Stomach smooth muscle (tissue), 2 donors: ENCODE measurements around the gene CLCN4.
A peak's percentile ranks its signal among the peaks of the same experiment; 100 is the strongest.

ENCODE experiments used
- H3K27ac ChIP-seq: one replicate; pipeline ENCODE4 v1.7.0; 2013; ENCODE audit warnings: mild to moderate bottlenecking, low read length, inconsistent platforms
- H3K27me3 ChIP-seq, 2 donors: one replicate each; pipeline ENCODE4 v1.7.0; 2013; ENCODE audit warnings: low read length in 2 of 2; ENCODE audit not compliant: insufficient read depth in 2 of 2, control insufficient read depth in 1 of 2
- H3K36me3 ChIP-seq, 2 donors: one replicate each; pipeline ENCODE4 v1.7.0; 2013; ENCODE audit warnings: low read length in 2 of 2; ENCODE audit not compliant: control insufficient read depth in 2 of 2, insufficient read depth in 2 of 2
- H3K4me1 ChIP-seq: one replicate; pipeline ENCODE4 v1.7.0; 2013; ENCODE audit warnings: low read length; ENCODE audit not compliant: control insufficient read depth, insufficient read depth
- H3K4me3 ChIP-seq, 2 donors: one replicate each; pipeline ENCODE4 v1.7.0; 2013; ENCODE audit warnings: low read length in 2 of 2
- H3K9ac ChIP-seq, 2 donors: one replicate each; pipeline ENCODE4 v1.7.0; 2013; ENCODE audit warnings: low read length in 2 of 2, mild to moderate bottlenecking in 1 of 2
- H3K9me3 ChIP-seq, 2 donors: one replicate each; pipeline ENCODE4 v1.7.0; 2013; ENCODE audit warnings: low read length in 2 of 2; ENCODE audit not compliant: control insufficient read depth in 2 of 2
- donor health status: healthy.
- donor health status: Pancreatic carcinoma.

Gene CLCN4

DNA sequence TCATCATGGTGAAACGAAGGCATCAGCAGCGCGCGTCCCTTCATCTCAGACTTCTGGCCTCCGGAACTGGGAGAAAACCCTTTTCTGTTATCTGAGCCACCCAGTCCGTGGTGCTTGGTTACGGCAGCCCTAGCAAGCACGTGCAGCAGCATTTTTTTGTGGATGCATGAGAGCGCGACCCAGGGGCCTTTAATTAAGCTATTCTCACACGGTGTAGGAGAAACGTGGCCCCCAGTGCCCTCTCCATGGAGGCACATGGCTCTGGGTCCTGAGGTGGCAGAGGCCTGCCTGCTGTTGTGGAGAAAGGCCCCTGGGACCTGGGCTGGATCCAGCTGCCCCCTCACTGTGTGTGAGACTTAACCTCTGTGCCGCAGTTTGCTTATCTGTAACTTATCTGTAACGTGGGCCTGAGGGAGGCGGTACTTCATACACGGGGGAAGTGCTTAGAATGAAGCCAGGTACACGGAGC is 9.5 kb downstream of the CLCN4 start:
- no peaks in the 10 kb centered on the region for H3K36me3 ChIP-seq
- no peaks in the 10 kb centered on the region for H3K4me1 ChIP-seq
- H3K4me3 ChIP-seq: no peak overlapping the region
- H3K9me3 ChIP-seq: no peaks in the 10 kb centered on the region
- H3K27me3 ChIP-seq: peaks cover 0 to 10% of the 10 kb centered on the region in 2 donors
- no peak overlapping the region for H3K27ac ChIP-seq
- no peak overlapping the region for H3K9ac ChIP-seq

DNA sequence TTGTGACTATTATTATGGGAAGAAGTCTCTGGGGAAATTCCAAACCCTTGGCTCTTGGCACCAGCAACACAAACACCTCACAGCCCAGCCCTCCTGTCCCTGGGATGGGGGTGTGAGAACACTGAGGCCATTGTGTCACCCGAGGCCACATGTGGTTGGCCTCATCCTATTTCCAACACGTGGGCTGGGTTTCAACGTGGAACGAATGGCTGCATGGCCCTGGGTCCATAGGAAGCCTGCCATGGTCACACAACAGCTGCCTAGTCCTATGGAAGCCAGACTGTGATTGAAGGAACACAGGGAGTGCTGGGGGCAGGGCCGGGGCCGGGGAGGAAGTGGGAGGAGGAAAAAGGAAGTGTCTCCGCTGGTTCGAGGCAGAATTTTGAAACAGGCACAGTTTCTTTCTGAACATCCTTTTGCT is 10.0 kb downstream of the CLCN4 start:
- H3K36me3 ChIP-seq: no peaks in the 10 kb centered on the region
- H3K9me3 ChIP-seq: no peaks in the 10 kb centered on the region
- H3K9ac ChIP-seq: no peak overlapping the region
- no peaks in the 10 kb centered on the region for H3K4me1 ChIP-seq
- H3K27ac ChIP-seq: no peak overlapping the region
- peaks cover 0 to 10% of the 10 kb centered on the region in 2 donors for H3K27me3 ChIP-seq
- no peak overlapping the region for H3K4me3 ChIP-seq

- H3K9me3 ChIP-seq: no peaks in the 10 kb centered on the region
- H3K4me1 ChIP-seq: no peaks in the 10 kb centered on the region
- no peaks in the 10 kb centered on the region for H3K36me3 ChIP-seq
- no peak overlapping the region for H3K27ac ChIP-seq
- H3K9ac ChIP-seq: no peak overlapping the region
- peaks cover 0 to 12% of the 10 kb centered on the region in 2 donors for H3K27me3 ChIP-seq
- H3K4me3 ChIP-seq: no peak overlapping the region
Measured at GRCh38 chrX:10167573-10167972, 10.8 kb downstream of the CLCN4 start.

- Histone ChIP-seq H3K4me3 (no peak overlapping the region), H3K36me3 (no peaks in the 10 kb centered on the region), H3K27me3 (peaks cover 0 to 12% of the 10 kb centered on the region in 2 donors), H3K9ac (no peak overlapping the region), H3K9me3 (no peaks in the 10 kb centered on the region), H3K4me1 (no peaks in the 10 kb centered on the region), H3K27ac (no peak overlapping the region)
Measured at GRCh38 chrX:10168226-10168625, 11.5 kb downstream of the CLCN4 start.

GRCh38 chrX:10169175-10169574 is 12.4 kb downstream of the CLCN4 start:
- Histone ChIP-seq H3K36me3 (no peaks in the 10 kb centered on the region), H3K27ac (no peak overlapping the region), H3K9ac (no peak overlapping the region), H3K4me3 (no peak overlapping the region), H3K9me3 (no peaks in the 10 kb centered on the region), H3K4me1 (peaks cover 6% of the 10 kb centered on the region), H3K27me3 (peaks cover 0 to 10% of the 10 kb centered on the region in 2 donors)

DNA sequence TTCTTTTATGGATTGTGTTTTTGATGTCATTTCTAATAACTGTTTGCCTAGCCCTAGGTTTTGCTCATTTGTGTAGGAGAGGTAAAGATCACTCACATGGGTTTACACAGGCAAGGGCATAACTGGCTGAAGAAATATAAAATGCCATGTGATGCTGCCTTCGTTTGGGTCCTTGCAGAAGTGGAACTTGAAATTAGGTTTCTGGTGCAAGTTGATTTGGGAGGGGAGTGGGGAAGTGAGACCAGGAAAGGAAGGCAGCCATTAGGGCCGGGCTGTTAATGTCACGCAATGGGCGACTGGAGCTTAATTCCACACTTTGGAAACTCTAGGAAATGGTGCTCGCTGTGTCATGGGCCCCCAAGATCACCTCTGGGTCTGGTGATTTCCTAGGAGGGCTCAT is 14.5 kb downstream of the CLCN4 start:
- no peak overlapping the region for H3K4me3 ChIP-seq
- peaks cover 13% of the 10 kb centered on the region for H3K4me1 ChIP-seq
- no peaks in the 10 kb centered on the region for H3K9me3 ChIP-seq
- no peak overlapping the region for H3K27ac ChIP-seq
- no peaks in the 10 kb centered on the region for H3K36me3 ChIP-seq
- peaks cover 0 to 12% of the 10 kb centered on the region in 2 donors for H3K27me3 ChIP-seq
- H3K9ac ChIP-seq: no peak overlapping the region

DNA sequence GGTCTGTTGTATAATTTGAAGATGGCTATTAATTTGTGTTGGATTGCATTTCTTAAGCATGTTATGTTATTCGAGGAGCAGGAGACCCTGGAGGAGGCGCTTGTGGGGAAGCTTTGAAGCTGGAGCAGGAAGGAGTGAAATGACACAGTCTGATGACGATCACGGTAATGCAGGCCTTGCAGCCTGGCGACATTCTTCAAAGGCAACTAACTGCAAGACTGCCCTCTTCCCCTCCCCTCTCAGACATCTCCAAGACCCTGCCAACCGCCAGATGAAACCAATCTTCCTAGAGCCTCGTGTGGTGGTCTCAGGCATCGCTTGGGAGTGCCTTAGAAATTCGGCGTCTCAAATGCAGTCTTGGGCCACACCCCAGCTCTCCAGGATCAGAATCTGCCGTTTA is 16.1 kb downstream of the CLCN4 start:
- no peak overlapping the region for H3K27ac ChIP-seq

GRCh38 chrX:10173331-10173900 is 16.6 kb downstream of the CLCN4 start:
- Histone ChIP-seq H3K4me3 (peak overlapping the region; percentile 47 to 49), H3K9me3 (peaks cover 0 to 3% of the 10 kb centered on the region in 2 donors), H3K9ac (peak overlapping the region in 1 of 2 donors; percentile 33), H3K27ac (no peak overlapping the region), H3K36me3 (no peaks in the 10 kb centered on the region), H3K27me3 (peaks cover 0 to 14% of the 10 kb centered on the region in 2 donors), H3K4me1 (peaks cover 16% of the 10 kb centered on the region)

More for the DNA sequence above, 16.1 kb downstream of the CLCN4 start:
- Histone ChIP-seq H3K4me3 (peak overlapping the region in 1 of 2 donors; percentile 47), H3K4me1 (peaks cover 14% of the 10 kb centered on the region), H3K36me3 (no peaks in the 10 kb centered on the region), H3K9me3 (peaks cover 0 to 3% of the 10 kb centered on the region in 2 donors), H3K9ac (no peak overlapping the region), H3K27me3 (peaks cover 0 to 13% of the 10 kb centered on the region in 2 donors)

DNA sequence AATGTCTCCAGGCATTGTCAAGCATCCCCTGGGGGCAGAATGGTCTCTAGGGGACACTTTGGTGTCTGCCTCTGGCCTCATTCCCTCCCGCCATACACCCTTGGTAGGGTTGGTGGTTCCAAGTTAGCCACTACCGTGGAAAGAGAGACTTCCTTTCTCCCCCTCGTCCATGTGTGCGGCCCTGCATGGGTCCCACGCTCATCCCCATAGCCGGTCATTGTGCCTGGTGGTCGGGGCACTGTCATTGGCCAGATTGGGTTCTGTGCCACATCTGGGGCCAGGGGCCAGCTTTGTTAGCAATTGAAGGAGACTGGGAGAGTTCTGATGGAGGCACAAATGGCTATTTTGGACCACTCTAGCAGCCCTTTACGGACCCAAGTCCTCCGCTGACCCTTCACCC is 17.3 kb downstream of the CLCN4 start:
- Histone ChIP-seq H3K4me3 (peak overlapping the region in 1 of 2 donors; percentile 49), H3K36me3 (no peaks in the 10 kb centered on the region), H3K4me1 (peaks cover 16% of the 10 kb centered on the region), H3K9ac (no peak overlapping the region), H3K27ac (no peak overlapping the region), H3K27me3 (peaks cover 0 to 14% of the 10 kb centered on the region in 2 donors), H3K9me3 (peaks cover 0 to 3% of the 10 kb centered on the region in 2 donors)

GRCh38 chrX:10174810-10175209 is 18.0 kb downstream of the CLCN4 start:
- Histone ChIP-seq H3K4me1 (peaks cover 16% of the 10 kb centered on the region), H3K9me3 (peaks cover 0 to 3% of the 10 kb centered on the region in 2 donors), H3K36me3 (no peaks in the 10 kb centered on the region), H3K27me3 (peaks cover 0 to 17% of the 10 kb centered on the region in 2 donors), H3K4me3 (no peak overlapping the region), H3K9ac (no peak overlapping the region), H3K27ac (no peak overlapping the region)

GRCh38 chrX:10175319-10175871 is 18.6 kb downstream of the CLCN4 start:
- Histone ChIP-seq H3K9me3 (peaks cover 0 to 3% of the 10 kb centered on the region in 2 donors), H3K36me3 (no peaks in the 10 kb centered on the region), H3K4me1 (peaks cover 16% of the 10 kb centered on the region), H3K27me3 (peaks cover 0 to 17% of the 10 kb centered on the region in 2 donors), H3K27ac (no peak overlapping the region), H3K9ac (no peak overlapping the region), H3K4me3 (no peak overlapping the region)
